GM21529 (cell line): ENCODE measurements around the gene MYO1B.

ENCODE experiments used
- ATAC-seq: cut with Tn5 transposase; IDR thresholded peaks from one replicate; pipeline ENCODE4 v1.9.1; 2021; ENCODE audit not compliant: unreplicated experiment

MYO1B gene

GRCh38 chr2:191394043-191394442, 148.8 kb downstream of the MYO1B start:
- no peak for ATAC-seq

DNA sequence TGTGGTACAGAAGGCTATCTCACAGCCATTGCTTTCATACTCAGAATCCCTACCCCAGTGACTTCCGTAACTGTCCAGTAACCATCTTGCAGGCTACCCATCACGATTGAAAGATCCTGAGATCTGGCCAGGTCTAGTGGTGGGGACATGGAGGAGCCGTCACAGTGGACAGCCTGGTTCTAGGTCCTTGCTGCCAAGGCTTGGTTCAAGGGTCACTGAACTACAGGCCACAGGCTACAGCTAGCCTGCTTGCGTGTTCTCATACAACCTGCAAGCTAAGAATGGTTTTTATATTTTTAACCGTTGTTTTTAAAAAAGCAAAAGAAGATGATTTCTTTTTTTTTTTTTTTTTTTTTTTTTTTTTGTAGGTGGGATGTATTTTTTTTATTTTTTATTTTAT, 151.6 kb downstream of the MYO1B start:
- no peak for ATAC-seq

- ATAC-seq: no peak
Measured at GRCh38 chr2:191399601-191400000, 154.4 kb downstream of the MYO1B start.

- no peak for ATAC-seq
Measured at GRCh38 chr2:191401287-191401686, 156.1 kb downstream of the MYO1B start.

DNA sequence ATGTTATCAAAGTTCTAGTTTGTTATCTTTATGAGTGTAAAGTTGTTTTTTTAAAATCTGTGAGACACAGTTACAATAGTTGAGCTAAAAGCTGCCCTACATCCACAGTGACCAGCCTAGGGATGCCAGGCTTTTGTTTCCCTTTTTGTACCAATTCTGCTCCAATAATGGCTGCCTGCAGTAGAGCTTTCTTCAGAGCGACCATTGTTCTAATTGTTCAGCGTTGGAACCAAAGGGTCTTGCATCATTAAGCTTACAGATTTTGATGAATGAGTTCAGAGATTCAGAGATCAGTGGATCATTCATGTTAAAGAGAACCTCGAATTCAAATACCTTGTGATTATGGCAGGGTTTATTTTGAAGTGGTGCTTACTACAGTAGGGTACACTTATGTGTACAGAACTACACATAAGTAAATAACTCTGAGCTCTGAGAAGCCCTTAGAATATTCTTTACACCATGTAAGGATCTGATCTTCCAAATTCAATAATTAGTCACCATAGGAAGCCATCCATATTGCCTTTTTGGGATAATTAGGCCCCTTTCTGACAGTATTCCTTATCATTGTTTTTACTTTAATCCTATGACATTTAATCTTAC, 157.9 kb downstream of the MYO1B start:
- ATAC-seq: no peak

DNA sequence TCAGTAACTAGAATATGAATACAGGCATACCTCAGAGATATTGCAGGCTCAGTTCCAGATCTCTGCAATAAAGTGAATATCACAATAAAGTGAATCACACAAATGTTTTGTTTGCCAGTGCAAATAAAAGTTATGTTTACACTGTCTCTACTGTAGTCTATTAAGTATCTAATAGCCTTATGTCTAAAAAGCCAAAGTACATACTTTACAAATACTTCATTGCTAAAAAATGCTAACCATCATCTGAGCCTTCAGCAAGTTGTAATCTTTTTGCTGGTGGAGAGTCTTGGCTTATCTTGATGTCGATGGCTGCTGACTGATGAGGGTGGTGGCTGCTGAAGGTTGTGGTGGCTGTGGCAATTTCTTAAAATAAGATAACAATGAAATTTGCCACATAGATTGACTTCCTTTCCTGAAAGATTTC, 159.4 kb downstream of the MYO1B start:
- ATAC-seq: no peak

GRCh38 chr2:191405546-191405945, 160.3 kb downstream of the MYO1B start:
- no peak for ATAC-seq

DNA sequence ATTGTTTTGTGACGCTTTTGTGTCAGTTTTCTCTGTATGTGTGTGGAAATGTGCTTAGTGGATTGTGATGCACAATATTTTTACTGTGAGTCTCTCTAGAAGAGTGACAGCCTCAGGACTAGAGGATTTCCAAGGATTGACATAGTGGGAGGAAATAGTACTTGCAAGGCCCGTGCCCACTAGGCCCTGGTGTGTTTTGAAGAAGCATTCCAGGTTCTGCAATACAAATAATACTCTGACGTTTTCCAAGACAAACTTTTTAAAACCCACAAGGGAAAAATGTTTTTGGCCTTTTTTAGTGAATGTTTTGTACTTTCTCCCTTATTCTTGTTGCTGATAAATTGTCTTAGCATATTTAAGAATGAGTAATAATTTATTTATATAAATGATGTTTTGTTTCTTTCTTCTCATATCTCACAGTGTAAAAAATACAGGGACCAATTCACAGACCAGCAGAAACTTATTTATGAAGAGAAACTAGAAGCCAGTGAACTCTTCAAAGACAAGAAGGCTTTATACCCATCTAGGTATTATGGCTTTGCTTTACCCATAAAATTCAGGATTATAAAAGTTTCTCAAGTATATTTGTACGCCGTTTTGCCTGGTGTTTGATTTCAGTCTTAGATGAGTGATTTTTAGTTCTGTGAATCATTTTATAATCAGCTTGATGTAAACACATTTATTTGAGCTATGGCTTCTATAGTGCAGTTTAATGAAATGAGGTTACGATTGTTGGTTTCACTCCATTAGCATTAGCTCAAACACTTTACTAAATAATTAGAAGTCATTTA, 165.6 kb downstream of the MYO1B start:
- ATAC-seq: no peak

DNA sequence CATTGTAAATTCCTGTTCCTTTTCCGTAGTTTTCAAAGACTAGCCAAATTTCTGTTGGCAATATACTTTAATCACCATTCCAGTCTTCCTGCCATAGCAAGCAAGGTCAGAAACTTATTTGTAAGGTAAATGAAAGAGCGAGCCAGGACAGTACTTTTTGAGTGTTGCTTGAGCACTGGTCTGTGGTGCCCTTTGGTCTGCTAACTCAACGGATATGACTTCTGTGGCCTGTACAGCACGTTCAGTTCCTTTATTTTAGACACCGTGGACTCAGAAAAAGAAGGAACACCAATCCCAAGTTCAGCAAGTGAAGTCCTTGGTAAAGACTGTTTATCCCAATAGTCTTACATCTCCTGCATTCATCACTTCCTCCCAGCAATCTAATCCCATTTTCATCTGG, 166.3 kb downstream of the MYO1B start:
- no peak for ATAC-seq

DNA sequence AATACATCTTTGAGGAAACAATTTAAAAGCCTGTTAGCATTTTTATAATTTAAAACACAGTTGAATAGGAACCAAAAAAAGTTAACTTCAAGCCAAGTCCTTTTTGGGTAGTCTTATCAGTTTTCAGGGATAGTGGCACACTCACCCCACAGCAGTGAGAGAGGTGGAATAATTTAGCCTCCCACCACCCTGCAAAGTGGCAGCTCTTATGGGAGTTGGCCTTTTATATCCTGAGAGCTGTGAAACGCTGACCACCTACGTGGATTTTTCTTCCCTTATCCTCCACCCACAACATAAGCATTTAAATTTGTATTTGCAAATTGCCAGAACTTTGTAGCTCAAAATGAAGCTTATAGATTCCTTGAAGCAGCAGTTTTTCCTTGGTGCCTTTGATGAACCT, 167.1 kb downstream of the MYO1B start:
- ATAC-seq: no peak

GRCh38 chr2:191415101-191415500, 169.9 kb downstream of the MYO1B start:
- ATAC-seq: no peak

- no peak for ATAC-seq
Measured at GRCh38 chr2:191415858-191416257, 170.7 kb downstream of the MYO1B start.

GRCh38 chr2:191417746-191418145, 172.5 kb downstream of the MYO1B start:
- ATAC-seq: no peak

- ATAC-seq: no peak
Measured at GRCh38 chr2:191421950-191422349, 176.7 kb downstream of the MYO1B start.

DNA sequence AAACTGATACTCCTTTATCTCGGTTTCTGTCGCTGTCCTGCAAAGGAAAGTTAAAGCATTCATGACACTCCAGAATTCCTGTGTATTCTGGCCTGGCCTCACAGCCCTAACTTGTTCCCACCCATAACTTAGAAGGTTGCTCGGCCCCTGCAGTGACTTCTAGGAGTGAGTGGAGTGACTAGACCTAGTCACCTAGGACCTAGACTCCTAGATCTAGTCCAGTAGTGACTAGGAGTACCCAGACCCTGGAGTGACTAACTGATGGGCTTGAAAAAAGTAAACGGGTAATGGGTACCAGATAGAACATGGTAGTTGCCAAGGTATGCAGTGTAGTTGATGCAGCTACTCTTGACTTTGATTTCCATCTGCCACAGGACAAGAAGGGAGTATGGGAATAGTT, 181.8 kb downstream of the MYO1B start:
- no peak for ATAC-seq

DNA sequence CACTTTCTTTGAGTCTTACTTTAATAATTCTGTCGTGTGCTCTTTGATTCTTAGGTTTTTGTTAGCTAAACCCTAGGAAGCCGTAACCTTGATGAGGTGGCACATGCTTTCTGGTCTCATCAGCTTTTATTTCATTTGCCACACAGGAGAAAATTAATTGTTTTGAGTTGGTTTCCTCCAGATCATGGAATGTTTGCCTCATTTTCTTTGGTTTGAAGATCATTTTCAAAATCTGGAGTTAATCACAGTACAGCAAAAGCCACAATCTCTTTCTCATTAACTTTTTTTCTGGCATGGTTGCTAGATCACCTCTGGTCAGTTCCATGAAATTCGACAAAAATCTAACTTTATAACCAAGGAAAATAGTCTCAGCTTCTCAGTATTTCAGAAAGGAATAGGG, 182.9 kb downstream of the MYO1B start:
- no peak for ATAC-seq

DNA sequence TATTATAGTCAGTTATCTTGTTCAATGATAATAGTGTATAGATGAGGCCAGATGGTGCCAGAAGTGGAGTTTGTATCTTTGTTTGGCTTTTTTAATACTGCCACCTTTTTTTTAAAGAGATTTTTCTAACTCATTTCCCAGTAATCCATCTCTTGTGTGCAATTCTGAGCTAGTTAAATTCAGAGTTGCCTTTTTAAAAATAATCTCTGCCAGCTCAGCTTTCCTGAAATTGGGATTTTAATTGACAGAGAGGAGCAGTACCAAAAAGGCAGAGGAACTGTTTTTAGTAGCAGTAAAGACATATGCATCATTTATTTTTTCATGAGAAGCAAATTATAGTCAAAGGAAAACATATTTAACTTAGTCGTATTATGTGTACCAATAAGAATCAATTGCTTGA, 185.3 kb downstream of the MYO1B start:
- ATAC-seq: no peak

DNA sequence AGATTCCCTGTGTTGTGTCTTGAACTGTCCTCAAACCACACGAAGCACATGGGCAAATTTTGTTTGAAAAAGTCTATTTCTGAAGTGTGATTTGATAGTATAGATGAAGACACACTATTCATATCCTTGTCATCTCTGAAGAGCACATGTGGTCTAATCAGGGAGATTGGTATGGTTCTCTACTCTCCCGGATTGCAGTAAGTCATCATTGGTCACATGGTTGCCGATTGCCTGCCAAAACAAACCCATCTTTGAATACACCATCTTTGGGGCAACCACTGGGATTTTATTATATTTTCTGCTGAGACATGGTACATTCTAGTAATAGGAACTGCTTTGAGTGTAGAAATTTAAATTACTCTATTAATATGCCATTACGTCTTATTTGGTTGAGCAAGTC, 186.9 kb downstream of the MYO1B start:
- ATAC-seq: no peak

GRCh38 chr2:191434072-191434471, 188.9 kb downstream of the MYO1B start:
- no peak for ATAC-seq

- ATAC-seq: no peak
Measured at GRCh38 chr2:191435141-191435540, 189.9 kb downstream of the MYO1B start.

DNA sequence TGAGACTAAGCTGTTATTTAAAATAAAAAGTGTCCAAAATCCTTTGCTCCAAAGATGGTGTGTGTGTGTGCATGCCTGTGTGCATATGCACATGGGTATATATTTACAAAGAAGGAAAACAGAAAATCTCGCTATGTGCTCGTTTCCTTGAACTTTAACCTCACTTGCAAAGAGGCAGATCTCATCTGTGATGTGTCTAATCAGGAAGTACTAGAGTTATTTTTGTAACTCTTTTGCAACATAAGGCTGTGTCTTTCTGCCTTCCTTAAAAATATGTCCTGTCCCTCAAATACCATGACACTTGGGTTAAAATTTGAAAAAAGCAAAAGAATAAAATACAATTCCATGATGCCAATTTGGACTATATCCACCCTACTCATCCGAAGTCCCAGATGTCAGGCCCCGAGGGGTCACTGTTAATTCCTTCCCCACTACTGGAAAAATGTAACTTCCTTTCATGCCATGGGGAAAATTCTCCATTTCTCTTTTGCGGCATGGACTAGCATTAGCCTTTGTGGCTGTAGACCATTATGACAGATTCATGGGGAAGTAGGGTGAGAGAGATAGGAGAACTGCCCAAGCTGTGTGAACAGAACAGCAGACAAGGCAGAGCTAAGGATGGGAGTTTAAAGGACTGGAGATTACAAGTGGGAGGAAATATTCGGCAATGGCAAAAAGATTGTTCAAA, 191.3 kb downstream of the MYO1B start:
- no peak for ATAC-seq

GRCh38 chr2:191439481-191439880, 194.3 kb downstream of the MYO1B start:
- no peak for ATAC-seq
